ENCODE results near the gene CYB561A3.

- TF ChIP-seq CTCF (IDR thresholded peaks at IDR 0.05), result no peak
- no peak for TF ChIP-seq REST (IDR thresholded peaks at IDR 0.05; ENCODE audit: insufficient read depth in 1 of 2, low read depth in 2 of 2, low read length in 1 of 2)
- TF ChIP-seq POLR2AphosphoS5 (IDR thresholded peaks at IDR 0.05; ENCODE audit: low read depth, low read length), result no peak
Measured at GRCh38 chr11:61356706-61357105, 5.0 kb downstream of the CYB561A3 start.
